Adrenal gland (tissue), 5 donors: ENCODE measurements around the gene PGPEP1.

ENCODE experiments used
- POLR2A ChIP-seq, 2 donors: fragments of 450-650 bp; IDR thresholded peaks; one replicate each; pipeline ENCODE4 v1.6.1; 2017; ENCODE audit warnings: antibody characterized with exemption in 2 of 2, mild to moderate bottlenecking in 2 of 2, moderate library complexity in 1 of 2
- TF ChIP-seq, protein P1 (sequence below), 6 experiments: fragments of 450-650 bp in 4 of 6; fragments of 200-600 bp in 2 of 6; sonication (generic) in 1 of 6; IDR thresholded peaks; 1 replicate in 5 of 6; 2 replicates in 1 of 6; pipeline versions ENCODE4 v1.5.1 to v1.8.0; 2016 to 2021; ENCODE audit warnings: antibody characterized with exemption in 6 of 6, mild to moderate bottlenecking in 2 of 6, moderate library complexity in 1 of 6
- donor health status: DM: no; HTN: no; CAD: no.

DNA sequence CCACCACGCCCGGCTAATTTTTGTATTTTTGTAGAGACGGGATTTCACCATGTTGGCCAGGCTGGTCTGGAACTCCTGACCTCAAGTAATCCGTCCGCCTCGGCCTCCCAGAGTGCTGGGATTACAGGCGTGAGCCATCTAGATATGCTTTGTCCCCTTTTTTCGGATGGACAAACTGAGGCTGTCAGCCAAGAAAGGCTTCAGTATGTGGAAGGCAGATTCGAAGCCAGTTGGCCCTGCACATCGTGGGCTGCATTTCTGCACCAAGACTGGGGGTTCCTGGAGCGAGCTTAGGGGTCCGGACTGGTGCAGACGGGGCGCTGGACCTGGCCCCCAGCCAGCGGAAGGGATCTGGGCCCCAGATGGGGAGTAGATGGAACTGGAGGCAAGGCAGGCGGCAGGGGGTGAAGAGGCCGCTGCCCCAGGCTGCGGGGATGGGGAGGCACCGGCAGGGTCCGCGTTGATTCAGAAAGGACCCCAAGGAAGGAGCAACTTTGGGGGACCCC lies 49.3 kb upstream of the PGPEP1 start:
- TF ChIP-seq POLR2A (IDR thresholded peaks at IDR 0.05): no peak
- TF ChIP-seq, protein P1, sequence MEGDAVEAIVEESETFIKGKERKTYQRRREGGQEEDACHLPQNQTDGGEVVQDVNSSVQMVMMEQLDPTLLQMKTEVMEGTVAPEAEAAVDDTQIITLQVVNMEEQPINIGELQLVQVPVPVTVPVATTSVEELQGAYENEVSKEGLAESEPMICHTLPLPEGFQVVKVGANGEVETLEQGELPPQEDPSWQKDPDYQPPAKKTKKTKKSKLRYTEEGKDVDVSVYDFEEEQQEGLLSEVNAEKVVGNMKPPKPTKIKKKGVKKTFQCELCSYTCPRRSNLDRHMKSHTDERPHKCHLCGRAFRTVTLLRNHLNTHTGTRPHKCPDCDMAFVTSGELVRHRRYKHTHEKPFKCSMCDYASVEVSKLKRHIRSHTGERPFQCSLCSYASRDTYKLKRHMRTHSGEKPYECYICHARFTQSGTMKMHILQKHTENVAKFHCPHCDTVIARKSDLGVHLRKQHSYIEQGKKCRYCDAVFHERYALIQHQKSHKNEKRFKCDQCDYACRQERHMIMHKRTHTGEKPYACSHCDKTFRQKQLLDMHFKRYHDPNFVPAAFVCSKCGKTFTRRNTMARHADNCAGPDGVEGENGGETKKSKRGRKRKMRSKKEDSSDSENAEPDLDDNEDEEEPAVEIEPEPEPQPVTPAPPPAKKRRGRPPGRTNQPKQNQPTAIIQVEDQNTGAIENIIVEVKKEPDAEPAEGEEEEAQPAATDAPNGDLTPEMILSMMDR (IDR thresholded peaks at IDR 0.05): no peak
